Gastrocnemius medialis (tissue), 4 donors: ENCODE results near the gene PPP1R12B. TPM values are rescaled to one million over a fixed set of nuclear protein-coding genes. Genes with fewer than 3 reads are reported as not detected.

Experiments used
- ATAC-seq, 2 donors: fragments of 150-250 bp; one replicate each; pipeline ENCODE4 v1.9.1; 2016
- DNase-seq, 2 donors: peaks; one replicate each; pipeline ENCODE4 v3.0.0-alpha.2; 2019
- H3K27ac ChIP-seq, 4 donors: fragments of 200-600 bp; sonication (generic); 1 replicate in 1 of 4; 2 replicates in 3 of 4; pipeline ENCODE4 v1.5.1; 2016 to 2018; ENCODE audit warnings: mild to moderate bottlenecking in 2 of 4, moderate library complexity in 1 of 4
- H3K27me3 ChIP-seq, 3 donors: fragments of 200-600 bp; sonication (generic) in 2 of 3; 1 replicate in 1 of 3; 2 replicates in 2 of 3; pipeline versions ENCODE4 v1.5.1 to v1.6.0; 2016 to 2019; ENCODE audit warnings: mild to moderate bottlenecking in 1 of 3, moderate library complexity in 1 of 3
- H3K36me3 ChIP-seq, 2 donors: fragments of 200-600 bp; sonication (generic) in 1 of 2; one replicate each; pipeline ENCODE4 v1.5.1; 2017 to 2018
- H3K4me1 ChIP-seq, 2 donors: fragments of 200-600 bp; sonication (generic) in 1 of 2; one replicate each; pipeline ENCODE4 v1.5.1; 2016 to 2017; ENCODE audit warnings: mild to moderate bottlenecking in 2 of 2
- H3K4me3 ChIP-seq, 4 donors: fragments of 200-600 bp; sonication (generic) in 3 of 4; 1 replicate in 1 of 4; 2 replicates in 3 of 4; pipeline ENCODE4 v1.5.1; 2016 to 2019; ENCODE audit warnings: mild to moderate bottlenecking in 2 of 4
- H3K9me3 ChIP-seq, 3 donors: fragments of 200-600 bp; sonication (generic) in 2 of 3; 1 replicate in 1 of 3; 2 replicates in 2 of 3; pipeline ENCODE4 v1.5.1; 2016 to 2019
- POLR2A ChIP-seq, 2 donors: fragments of 450-650 bp; IDR thresholded peaks; one replicate each; pipeline ENCODE4 v1.6.1; 2017; ENCODE audit warnings: antibody characterized with exemption in 2 of 2, mild to moderate bottlenecking in 2 of 2, moderate library complexity in 2 of 2
- in situ Hi-C, 4 donors: fragments of 200-750 bp; cut with MboI; loops; one replicate each; pipeline versions ENCODE4 v1.15.0 to v1.8.0; 2017; ENCODE audit warnings: low sequenced_read_pairs in 4 of 4
- intact Hi-C: fragments of 100-400 bp; cut with DNase I; formaldehyde crosslinking; loops from one replicate; pipeline ENCODE4 v1.15.1; 2023; ENCODE audit warnings: low total_unique reads
- total RNA-seq, 4 donors: library from RNA; depleted of rRNA; stranded (reverse); fragments of >200 nt; gene quantifications; one replicate each; pipeline versions ENCODE4 v1.1.0 to v1.2.3, GENCODE V29; 2016
- TF ChIP-seq, protein P1 (sequence below), 5 experiments: fragments of 450-650 bp in 3 of 5; fragments of 200-600 bp in 2 of 5; sonication (generic) in 2 of 5; IDR thresholded peaks in 4 of 5; conservative IDR thresholded peaks in 1 of 5; 1 replicate in 4 of 5; 2 replicates in 1 of 5; pipeline ENCODE4 v1.5.1; 2016 to 2019; ENCODE audit warnings: antibody characterized with exemption in 5 of 5, mild to moderate bottlenecking in 3 of 5, moderate library complexity in 3 of 5

Gene PPP1R12B
- total RNA-seq, result 100 to 1,000 TPM; 127 to 207 (median 139) TPM

GRCh38 chr1:202348509-202349205, at the start of gene PPP1R12B:
PPP1R12B (plus strand) TSS chr1:202348699; CDS start chr1:202348852, 153 bp downstream.
- peak; percentile 91 for ATAC-seq

GRCh38 chr1:202302166-202302565, 46.3 kb upstream of the PPP1R12B start:
- in situ Hi-C loops (loop anchor here in 1 of 4 donors (25.0 kb wide), 1 partner anchor 410 kb away; the partner anchor contains the start of gene SYT2), intact Hi-C loops (no loop called here)
- Histone ChIP-seq H3K27ac (no peak overlapping the region), H3K36me3 (no peaks in the 10 kb centered on the region), H3K9me3 (no peaks in the 10 kb centered on the region), H3K4me1 (peaks cover 0 to 7% of the 10 kb centered on the region in 2 donors), H3K27me3 (no peaks in the 10 kb centered on the region), H3K4me3 (no peak overlapping the region)
- DNase-seq (no peak), ATAC-seq (no peak)
- no peak for TF ChIP-seq POLR2A (IDR thresholded peaks at IDR 0.05)
- TF ChIP-seq, protein P1, sequence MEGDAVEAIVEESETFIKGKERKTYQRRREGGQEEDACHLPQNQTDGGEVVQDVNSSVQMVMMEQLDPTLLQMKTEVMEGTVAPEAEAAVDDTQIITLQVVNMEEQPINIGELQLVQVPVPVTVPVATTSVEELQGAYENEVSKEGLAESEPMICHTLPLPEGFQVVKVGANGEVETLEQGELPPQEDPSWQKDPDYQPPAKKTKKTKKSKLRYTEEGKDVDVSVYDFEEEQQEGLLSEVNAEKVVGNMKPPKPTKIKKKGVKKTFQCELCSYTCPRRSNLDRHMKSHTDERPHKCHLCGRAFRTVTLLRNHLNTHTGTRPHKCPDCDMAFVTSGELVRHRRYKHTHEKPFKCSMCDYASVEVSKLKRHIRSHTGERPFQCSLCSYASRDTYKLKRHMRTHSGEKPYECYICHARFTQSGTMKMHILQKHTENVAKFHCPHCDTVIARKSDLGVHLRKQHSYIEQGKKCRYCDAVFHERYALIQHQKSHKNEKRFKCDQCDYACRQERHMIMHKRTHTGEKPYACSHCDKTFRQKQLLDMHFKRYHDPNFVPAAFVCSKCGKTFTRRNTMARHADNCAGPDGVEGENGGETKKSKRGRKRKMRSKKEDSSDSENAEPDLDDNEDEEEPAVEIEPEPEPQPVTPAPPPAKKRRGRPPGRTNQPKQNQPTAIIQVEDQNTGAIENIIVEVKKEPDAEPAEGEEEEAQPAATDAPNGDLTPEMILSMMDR (IDR thresholded peaks at IDR 0.05 in 4 of 5, conservative IDR thresholded peaks at IDR 0.05 in 1 of 5), result no peak

More at GRCh38 chr1:202348509-202349205, at the start of gene PPP1R12B:
- Histone ChIP-seq H3K4me3 (peak within 1 kb of the TSS; percentile 85 to 94 (median 86)), H3K36me3 (no peaks in the 10 kb centered on the region), H3K9me3 (no peaks in the 10 kb centered on the region), H3K27me3 (no peaks in the 10 kb centered on the region), H3K27ac (peak within 1 kb of the TSS; percentile 89 to 97 (median 97)), H3K4me1 (peaks cover 44 to 46% of the 10 kb centered on the region in 2 donors)
- TF ChIP-seq, protein P1 (IDR thresholded peaks at IDR 0.05 in 4 of 5, conservative IDR thresholded peaks at IDR 0.05 in 1 of 5), result no peak
- peak; percentile 91 to 93 for TF ChIP-seq POLR2A (IDR thresholded peaks at IDR 0.05)
- peak; percentile 99 for DNase-seq
- in situ Hi-C loops, result loop anchor here (25.0 kb wide), 4 partner anchors 114 to 364 kb away; partner anchors contain the start of gene SYT2 (in 3 of the 4)
- intact Hi-C loops, result loop anchor here (2.0 to 10.0 kb wide), 4 partner anchors 62 to 366 kb away; partner anchors contain the start of gene SYT2

- DNase-seq (no peak), ATAC-seq (no peak)
- intact Hi-C loops (no loop called here), in situ Hi-C loops (loop anchor here in 1 of 4 donors (25.0 kb wide), 1 partner anchor 408 kb away; the partner anchor contains the start of gene SYT2)
- Histone ChIP-seq H3K27me3 (no peaks in the 10 kb centered on the region), H3K4me1 (peaks cover 3 to 13% of the 10 kb centered on the region in 2 donors), H3K27ac (no peak overlapping the region), H3K4me3 (no peak overlapping the region), H3K9me3 (no peaks in the 10 kb centered on the region), H3K36me3 (no peaks in the 10 kb centered on the region)
- TF ChIP-seq POLR2A (IDR thresholded peaks at IDR 0.05), result no peak
- TF ChIP-seq, protein P1 (IDR thresholded peaks at IDR 0.05 in 4 of 5, conservative IDR thresholded peaks at IDR 0.05 in 1 of 5), result no peak
These were observed 44.1 kb upstream of the PPP1R12B start for GRCh38 chr1:202304375-202304774.

DNA sequence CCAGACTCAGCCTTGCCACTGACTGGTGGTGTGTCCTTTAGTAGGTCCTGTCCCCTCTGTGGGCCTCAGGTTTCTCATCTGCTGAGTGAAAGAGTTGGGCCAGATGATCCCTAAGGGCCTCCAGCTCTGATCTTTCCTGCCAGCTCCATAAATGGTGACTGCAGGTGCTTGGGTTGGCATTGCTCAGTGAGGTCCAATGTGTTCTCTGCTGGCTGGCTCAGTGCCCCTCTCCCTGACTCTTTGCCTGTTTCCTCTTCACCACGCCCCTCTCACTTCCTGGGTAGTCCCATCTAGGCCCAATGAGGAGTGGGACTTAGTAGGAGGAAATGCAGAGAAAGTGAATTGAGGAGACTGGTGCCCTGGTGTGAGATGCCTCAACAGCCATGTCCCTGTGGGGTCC, 43.3 kb upstream of the PPP1R12B start:
- no peaks in the 10 kb centered on the region for H3K36me3 ChIP-seq
- no peak overlapping the region for H3K4me3 ChIP-seq
- H3K27ac ChIP-seq, result no peak overlapping the region
- no peak for DNase-seq
- ATAC-seq, result no peak
- H3K27me3 ChIP-seq, result no peaks in the 10 kb centered on the region
- no peaks in the 10 kb centered on the region for H3K9me3 ChIP-seq
- intact Hi-C loops (loop anchor here (5.0 kb wide), 1 partner anchor 103 kb away; no protein-coding TSS in a partner anchor), in situ Hi-C loops (loop anchor here in 1 of 4 donors (25.0 kb wide), 1 partner anchor 407 kb away; the partner anchor contains the start of gene SYT2)
- H3K4me1 ChIP-seq, result peaks cover 3 to 13% of the 10 kb centered on the region in 2 donors
- TF ChIP-seq, protein P1 (IDR thresholded peaks at IDR 0.05 in 4 of 5, conservative IDR thresholded peaks at IDR 0.05 in 1 of 5), result no peak
- TF ChIP-seq POLR2A (IDR thresholded peaks at IDR 0.05), result no peak
